Tibial artery (tissue), 4 donors: ENCODE data around the gene SLC28A1.

Source experiments
- DNase-seq, 2 donors: peaks; one replicate each; pipeline ENCODE4 v3.0.0-alpha.2; 2019
- H3K27ac ChIP-seq, 2 donors: fragments of 200-600 bp; sonication (generic) in 1 of 2; 1 replicate in 1 of 2; 2 replicates in 1 of 2; pipeline ENCODE4 v1.5.1; 2018 to 2019; ENCODE audit warnings: mild to moderate bottlenecking in 1 of 2
- H3K27me3 ChIP-seq, 2 donors: fragments of 200-600 bp; sonication (generic) in 1 of 2; one replicate each; pipeline versions ENCODE4 v1.5.1 to v1.6.0; 2016 to 2019
- H3K36me3 ChIP-seq, 3 donors: fragments of 200-600 bp; sonication (generic) in 2 of 3; one replicate each; pipeline ENCODE4 v1.5.1; 2016 to 2019; ENCODE audit warnings: mild to moderate bottlenecking in 2 of 3
- H3K4me1 ChIP-seq, 4 donors: fragments of 200-600 bp; sonication (generic) in 2 of 4; 1 replicate in 3 of 4; 2 replicates in 1 of 4; pipeline ENCODE4 v1.5.1; 2016 to 2019
- H3K4me3 ChIP-seq, 2 donors: fragments of 200-600 bp; sonication (generic) in 1 of 2; 1 replicate in 1 of 2; 2 replicates in 1 of 2; pipeline ENCODE4 v1.5.1; 2018 to 2019; ENCODE audit warnings: mild to moderate bottlenecking in 2 of 2
- H3K9me3 ChIP-seq, 3 donors: fragments of 200-600 bp; sonication (generic) in 1 of 3; one replicate each; pipeline ENCODE4 v1.5.1; 2016 to 2019
- CTCF ChIP-seq, 2 experiments: fragments of 200-600 bp in 1 of 2; fragments of 450-650 bp in 1 of 2; IDR thresholded peaks; one replicate each; pipeline ENCODE4 v1.5.1; 2017 to 2019; ENCODE audit warnings: antibody characterized with exemption in 2 of 2, mild to moderate bottlenecking in 1 of 2, moderate library complexity in 1 of 2
- intact Hi-C: fragments of 100-400 bp; cut with DNase I; formaldehyde crosslinking; loops from one replicate; pipeline ENCODE4 v1.15.0; 2023; ENCODE audit warnings: low total_unique reads

The SLC28A1 gene

GRCh38 chr15:84968301-84968700 lies 83.8 kb downstream of the SLC28A1 start:
- intact Hi-C loops: no loop called here
- no peak for DNase-seq
- H3K4me1 ChIP-seq: no peaks in the 10 kb centered on the region
- H3K36me3 ChIP-seq: no peaks in the 10 kb centered on the region
- no peak overlapping the region for H3K27ac ChIP-seq
- peaks cover 0 to 4% (median 0%) of the 10 kb centered on the region in 3 donors for H3K9me3 ChIP-seq
- no peaks in the 10 kb centered on the region for H3K27me3 ChIP-seq
- no peak for TF ChIP-seq CTCF (IDR thresholded peaks at IDR 0.05)
- no peak overlapping the region for H3K4me3 ChIP-seq

- Histone ChIP-seq H3K36me3 (no peaks in the 10 kb centered on the region), H3K9me3 (peaks cover 0 to 4% (median 0%) of the 10 kb centered on the region in 3 donors), H3K27ac (no peak overlapping the region), H3K4me3 (no peak overlapping the region), H3K4me1 (no peaks in the 10 kb centered on the region), H3K27me3 (no peaks in the 10 kb centered on the region)
- no peak for TF ChIP-seq CTCF (IDR thresholded peaks at IDR 0.05)
- DNase-seq: no peak
- intact Hi-C loops: no loop called here
These were observed 84.8 kb downstream of the SLC28A1 start for GRCh38 chr15:84969257-84969656.

- Histone ChIP-seq H3K9me3 (no peaks in the 10 kb centered on the region), H3K36me3 (no peaks in the 10 kb centered on the region), H3K4me3 (no peak overlapping the region), H3K27me3 (no peaks in the 10 kb centered on the region), H3K27ac (no peak overlapping the region), H3K4me1 (no peaks in the 10 kb centered on the region)
- intact Hi-C loops: no loop called here
- TF ChIP-seq CTCF (IDR thresholded peaks at IDR 0.05): no peak
- DNase-seq: no peak
These were observed 86.4 kb downstream of the SLC28A1 start for GRCh38 chr15:84970843-84971242.

GRCh38 chr15:84973492-84974460 lies 89.3 kb downstream of the SLC28A1 start:
- TF ChIP-seq CTCF (IDR thresholded peaks at IDR 0.05): no peak
- Histone ChIP-seq H3K4me1 (no peaks in the 10 kb centered on the region), H3K9me3 (no peaks in the 10 kb centered on the region), H3K27me3 (no peaks in the 10 kb centered on the region), H3K27ac (no peak overlapping the region), H3K36me3 (no peaks in the 10 kb centered on the region), H3K4me3 (no peak overlapping the region)
- intact Hi-C loops: no loop called here
- no peak for DNase-seq

GRCh38 chr15:84975871-84976351 lies 91.4 kb downstream of the SLC28A1 start:
- Histone ChIP-seq H3K36me3 (no peaks in the 10 kb centered on the region), H3K27ac (no peak overlapping the region), H3K27me3 (no peaks in the 10 kb centered on the region), H3K4me3 (no peak overlapping the region), H3K4me1 (peaks cover 0 to 9% (median 4%) of the 10 kb centered on the region in 4 donors), H3K9me3 (no peaks in the 10 kb centered on the region)
- intact Hi-C loops: no loop called here
- DNase-seq: no peak
- TF ChIP-seq CTCF (IDR thresholded peaks at IDR 0.05): no peak
